ENCODE data around the gene PRR14. TPM values are rescaled to one million over a fixed set of nuclear protein-coding genes. Genes with fewer than 3 reads are reported as not detected.

The PRR14 gene
- total and polyA plus RNA-seq, 12 donors, result 9.6 to 204 (median 39.3) TPM

- WGBS, 4 donors, result 68 to 73% (median 69%) methylated on average over 7 to 10 of the region's 10 CpGs
- H3K9me3 ChIP-seq (replicated peaks in 1 of 3), result no peaks in the 10 kb centered on the region
- no peaks in the 10 kb centered on the region for H3K27me3 ChIP-seq
- H3K4me3 ChIP-seq, result no peak overlapping the region
- DNase-seq, result no peak
- intact Hi-C loops (cut with DNase I), result loop anchor here in 1 of 2 donors (10.0 kb wide), 1 partner anchor 168 kb away; no protein-coding TSS in a partner anchor
- peaks cover 0 to 13% of the 10 kb centered on the region in 2 donors for H3K4me1 ChIP-seq (replicated peaks in 1 of 2)
- no peaks in the 10 kb centered on the region for H3K36me3 ChIP-seq (replicated peaks in 1 of 2)
- no peak overlapping the region for H3K27ac ChIP-seq
- TF ChIP-seq CTCF (IDR thresholded peaks at IDR 0.05), result no peak
- no peak for TF ChIP-seq POLR2A (IDR thresholded peaks at IDR 0.05)
These were observed 28.2 kb upstream of the PRR14 start for GRCh38 chr16:30622455-30623032.

- Histone ChIP-seq H3K27me3 (no peaks in the 10 kb centered on the region), H3K9me3 (replicated peaks in 1 of 3) (no peaks in the 10 kb centered on the region), H3K4me1 (replicated peaks in 1 of 2) (peaks cover 0 to 13% of the 10 kb centered on the region in 2 donors), H3K36me3 (replicated peaks in 1 of 2) (no peaks in the 10 kb centered on the region), H3K27ac (no peak overlapping the region), H3K4me3 (no peak overlapping the region)
- TF ChIP-seq CTCF (IDR thresholded peaks at IDR 0.05), result no peak
- no peak for TF ChIP-seq POLR2A (IDR thresholded peaks at IDR 0.05)
- intact Hi-C loops (cut with DNase I), result loop anchor here in 1 of 2 donors (10.0 kb wide), 1 partner anchor 169 kb away; no protein-coding TSS in a partner anchor
- no peak for DNase-seq
- WGBS, 4 donors, result 77 to 82% (median 81%) methylated on average over 11 of the region's 11 CpGs
These were observed 27.1 kb upstream of the PRR14 start for GRCh38 chr16:30623536-30624283.

- 87% methylated on average over 9 of the region's 9 CpGs for WGBS, 4 donors
- Histone ChIP-seq H3K27me3 (no peaks in the 10 kb centered on the region), H3K36me3 (replicated peaks in 1 of 2) (no peaks in the 10 kb centered on the region), H3K9me3 (replicated peaks in 1 of 3) (no peaks in the 10 kb centered on the region), H3K4me3 (no peak overlapping the region), H3K27ac (no peak overlapping the region), H3K4me1 (replicated peaks in 1 of 2) (no peaks in the 10 kb centered on the region)
- TF ChIP-seq CTCF (IDR thresholded peaks at IDR 0.05), result no peak
- TF ChIP-seq POLR2A (IDR thresholded peaks at IDR 0.05), result no peak
- intact Hi-C loops (cut with DNase I), result loop anchor here in 1 of 2 donors (10.0 kb wide), 1 partner anchor 171 kb away; no protein-coding TSS in a partner anchor
- DNase-seq, result no peak
These were observed 24.5 kb upstream of the PRR14 start for GRCh38 chr16:30626236-30626635.

Data from adrenal gland (tissue), 12 donors.